ENCODE results near the gene ST3GAL5.
A peak's percentile ranks its signal among the peaks of the same experiment; 100 is the strongest.

Gene ST3GAL5

DNA sequence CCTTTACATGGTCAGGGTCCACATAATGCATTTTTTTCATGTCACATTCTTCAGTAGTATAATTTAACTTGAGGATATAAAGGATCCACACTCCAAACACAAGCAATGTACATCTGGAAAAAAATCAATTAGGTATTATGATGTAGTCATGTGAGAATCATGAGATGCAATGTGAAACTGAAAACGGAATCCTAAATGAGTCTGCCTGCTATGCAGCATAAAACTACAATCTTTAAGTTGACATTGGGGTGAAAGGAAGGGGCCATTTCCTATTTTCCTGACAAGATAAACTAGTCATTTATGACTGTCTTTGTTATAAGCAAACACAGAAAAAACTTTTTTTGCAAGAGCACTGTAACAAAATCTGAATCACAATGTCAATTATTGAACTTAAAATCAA lies 27.6 kb downstream of the ST3GAL5 start:
- ChIA-PET POLR2A (no interaction called here), CTCF (interaction anchor here (0.9 to 2.5 kb wide), 3 partner anchors 10 to 219 kb away, joined by 4 to 13 read pairs (median 5); no protein-coding TSS in a partner anchor)
- DNase-seq (ENCODE audit: extremely low spot score), result no peak
- TF ChIP-seq, protein P1, sequence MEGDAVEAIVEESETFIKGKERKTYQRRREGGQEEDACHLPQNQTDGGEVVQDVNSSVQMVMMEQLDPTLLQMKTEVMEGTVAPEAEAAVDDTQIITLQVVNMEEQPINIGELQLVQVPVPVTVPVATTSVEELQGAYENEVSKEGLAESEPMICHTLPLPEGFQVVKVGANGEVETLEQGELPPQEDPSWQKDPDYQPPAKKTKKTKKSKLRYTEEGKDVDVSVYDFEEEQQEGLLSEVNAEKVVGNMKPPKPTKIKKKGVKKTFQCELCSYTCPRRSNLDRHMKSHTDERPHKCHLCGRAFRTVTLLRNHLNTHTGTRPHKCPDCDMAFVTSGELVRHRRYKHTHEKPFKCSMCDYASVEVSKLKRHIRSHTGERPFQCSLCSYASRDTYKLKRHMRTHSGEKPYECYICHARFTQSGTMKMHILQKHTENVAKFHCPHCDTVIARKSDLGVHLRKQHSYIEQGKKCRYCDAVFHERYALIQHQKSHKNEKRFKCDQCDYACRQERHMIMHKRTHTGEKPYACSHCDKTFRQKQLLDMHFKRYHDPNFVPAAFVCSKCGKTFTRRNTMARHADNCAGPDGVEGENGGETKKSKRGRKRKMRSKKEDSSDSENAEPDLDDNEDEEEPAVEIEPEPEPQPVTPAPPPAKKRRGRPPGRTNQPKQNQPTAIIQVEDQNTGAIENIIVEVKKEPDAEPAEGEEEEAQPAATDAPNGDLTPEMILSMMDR (IDR thresholded peaks at IDR 0.05; ENCODE audit: control extremely low read depth, extremely low read depth, low read depth, missing control alignments), result no peak

DNA sequence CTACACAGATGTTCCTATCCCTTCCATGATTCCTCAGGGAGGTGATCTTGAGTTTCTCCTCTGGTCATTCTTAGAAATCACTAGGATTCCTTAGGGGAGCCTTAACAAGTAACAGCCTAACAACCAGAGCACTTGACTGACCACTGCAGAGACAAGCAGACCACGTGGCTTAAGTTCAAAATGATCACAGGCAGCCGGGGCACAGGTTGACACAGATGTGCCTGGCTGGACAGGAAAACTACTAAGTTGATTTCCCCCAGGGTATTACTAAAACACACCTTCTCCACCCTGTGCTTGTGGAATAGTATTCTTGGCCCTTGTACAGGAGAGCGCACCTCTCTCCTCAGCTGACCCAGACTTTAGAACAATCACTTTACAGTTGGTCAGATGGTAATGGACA lies 29.9 kb downstream of the ST3GAL5 start:
- CTCF ChIA-PET, result interaction anchor here (1.2 to 1.7 kb wide), 4 partner anchors 11 to 31 kb away, joined by 4 to 8 read pairs (median 6); partner anchors contain the start of gene ST3GAL5
- no peak for DNase-seq (ENCODE audit: extremely low spot score)
- TF ChIP-seq, protein P1 (IDR thresholded peaks at IDR 0.05; ENCODE audit: control extremely low read depth, extremely low read depth, low read depth, missing control alignments), result no peak
- POLR2A ChIA-PET, result no interaction called here

DNA sequence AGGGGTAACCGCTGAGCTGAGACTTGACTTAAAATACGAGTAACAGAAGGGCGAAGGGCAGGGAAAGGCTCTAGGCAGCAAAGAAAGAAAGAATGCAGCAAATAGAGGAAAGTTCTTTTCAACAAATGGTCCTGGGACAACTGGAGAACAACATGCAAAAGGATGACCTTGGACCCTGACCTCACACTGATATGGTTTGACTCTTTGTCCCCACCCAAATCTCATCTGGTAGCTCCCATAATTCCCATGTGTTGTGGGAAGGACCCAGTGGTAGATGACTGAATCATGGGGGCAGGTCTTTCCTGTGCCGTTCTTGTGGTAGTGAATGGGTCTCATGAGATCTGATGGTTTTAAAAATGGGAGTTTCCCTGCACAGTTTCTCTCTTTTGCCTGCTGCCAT lies 33.9 kb downstream of the ST3GAL5 start:
- ChIA-PET CTCF (interaction anchor here (1.3 to 3.0 kb wide), 3 partner anchors 9 to 182 kb away, joined by 3 to 11 read pairs (median 5); no protein-coding TSS in a partner anchor), POLR2A (no interaction called here)
- TF ChIP-seq, protein P1 (IDR thresholded peaks at IDR 0.05; ENCODE audit: control extremely low read depth, extremely low read depth, low read depth, missing control alignments), result no peak
- DNase-seq (ENCODE audit: extremely low spot score), result no peak

DNA sequence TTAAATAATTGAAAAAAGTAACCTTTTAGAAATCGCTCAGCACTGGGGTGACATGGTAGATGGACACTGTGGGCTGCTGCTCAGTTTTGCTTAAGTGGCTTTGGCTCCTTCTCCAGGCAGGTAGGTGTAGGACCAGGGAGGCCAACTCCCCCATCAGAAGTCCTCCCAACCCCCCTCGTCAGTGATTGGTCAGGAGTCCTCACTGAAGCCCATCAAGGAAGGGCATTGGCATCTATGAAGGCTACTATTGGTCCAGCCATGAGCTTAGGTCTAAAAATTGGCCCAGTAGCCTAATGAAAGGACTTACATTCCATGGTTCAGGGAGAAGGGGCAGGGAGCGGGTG lies 34.7 kb downstream of the ST3GAL5 start:
- TF ChIP-seq, protein P1 (IDR thresholded peaks at IDR 0.05; ENCODE audit: control extremely low read depth, extremely low read depth, low read depth, missing control alignments), result no peak
- ChIA-PET POLR2A (no interaction called here), CTCF (interaction anchor here (1.3 to 3.0 kb wide), 5 partner anchors 9 to 226 kb away, joined by 3 to 11 read pairs (median 4); no protein-coding TSS in a partner anchor)
- DNase-seq (ENCODE audit: extremely low spot score), result no peak

DNA sequence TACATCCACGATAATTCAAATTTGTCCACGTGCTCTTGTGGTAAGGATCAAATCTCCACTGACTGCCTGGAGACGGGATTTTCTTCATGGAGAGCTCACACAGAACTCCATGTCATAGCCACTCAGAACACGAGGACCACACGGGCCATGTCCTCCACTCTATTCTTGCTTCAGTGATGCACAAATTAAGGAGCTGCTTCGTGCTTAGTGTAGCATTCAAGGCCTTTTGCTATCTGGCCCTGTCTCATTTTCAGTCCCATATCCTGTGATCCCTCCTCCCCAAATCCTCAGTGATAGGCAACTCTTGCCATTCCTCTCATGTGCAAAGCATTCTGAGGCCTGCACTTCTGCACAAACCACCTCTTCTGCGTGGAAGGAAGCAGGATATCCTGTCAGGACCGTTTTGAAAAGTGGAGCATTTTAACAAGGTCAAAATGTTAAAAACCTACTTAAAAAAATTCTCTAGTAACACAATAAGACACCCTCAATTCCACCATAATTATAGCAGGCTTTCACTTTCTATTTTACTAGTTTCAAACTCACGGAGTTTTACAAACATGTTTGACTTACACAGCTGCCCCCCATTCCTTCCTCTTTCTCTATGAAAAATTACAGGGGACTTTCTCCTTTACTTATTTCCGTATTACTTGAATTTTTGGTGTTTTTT lies 35.2 kb downstream of the ST3GAL5 start:
- ChIA-PET CTCF (interaction anchor here (1.0 to 3.0 kb wide), 6 partner anchors 9 to 227 kb away, joined by 3 to 11 read pairs (median 4); partner anchors contain the start of gene ST3GAL5), POLR2A (no interaction called here)
- TF ChIP-seq, protein P1 (IDR thresholded peaks at IDR 0.05; ENCODE audit: control extremely low read depth, extremely low read depth, low read depth, missing control alignments), result no peak
- peak; percentile 43 for DNase-seq (ENCODE audit: extremely low spot score)

DNA sequence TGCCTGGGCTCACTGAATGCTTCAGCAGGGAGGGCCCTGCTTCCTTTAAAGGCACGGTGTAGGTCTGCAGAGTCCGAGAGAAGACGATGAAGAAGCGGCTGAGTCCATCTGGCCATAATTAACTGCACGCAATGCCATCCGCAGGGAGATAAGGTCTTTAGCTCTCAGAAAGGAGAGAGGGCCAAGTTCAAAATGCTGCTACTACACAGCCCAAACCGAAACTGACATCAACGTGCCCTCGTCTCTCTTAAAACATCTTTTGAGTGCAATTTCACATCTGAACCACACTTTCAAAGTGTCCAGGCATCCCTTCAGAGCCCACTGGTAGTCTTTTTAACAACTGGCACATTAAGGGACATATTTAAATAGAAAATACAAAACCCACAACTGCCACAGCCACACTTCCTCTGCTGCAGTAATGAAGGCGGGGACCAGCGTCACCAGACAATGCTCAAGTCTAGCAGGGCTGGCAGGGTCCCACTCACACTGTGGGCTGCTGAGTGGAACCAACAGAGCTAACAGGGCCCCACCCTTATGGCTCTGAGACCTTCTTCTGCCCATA lies 35.8 kb downstream of the ST3GAL5 start:
- POLR2A ChIA-PET, result no interaction called here
- TF ChIP-seq, protein P1 (IDR thresholded peaks at IDR 0.05; ENCODE audit: control extremely low read depth, extremely low read depth, low read depth, missing control alignments), result no peak
- CTCF ChIA-PET, result interaction anchor here (1.0 to 3.0 kb wide), 6 partner anchors 8 to 227 kb away, joined by 3 to 11 read pairs (median 4); partner anchors contain the start of gene ST3GAL5
- no peak for DNase-seq (ENCODE audit: extremely low spot score)
